GM21786 (cell line): ENCODE results near the gene KCNH8.

Source experiments
- ATAC-seq: cut with Tn5 transposase; IDR thresholded peaks from one replicate; pipeline ENCODE4 v1.9.1; 2021; ENCODE audit not compliant: unreplicated experiment

KCNH8 gene

GRCh38 chr3:19348941-19349564 lies 200.7 kb downstream of the KCNH8 start:
- ATAC-seq = peak; percentile 73

- ATAC-seq = no peak
These were observed 209.6 kb downstream of the KCNH8 start for GRCh38 chr3:19357947-19358346.

GRCh38 chr3:19363071-19363470 lies 214.8 kb downstream of the KCNH8 start:
- ATAC-seq = no peak

GRCh38 chr3:19364148-19364547 lies 215.8 kb downstream of the KCNH8 start:
- ATAC-seq = no peak

GRCh38 chr3:19365471-19365870 lies 217.2 kb downstream of the KCNH8 start:
- no peak for ATAC-seq

- no peak for ATAC-seq
These were observed 236.6 kb downstream of the KCNH8 start for GRCh38 chr3:19384868-19385267.

GRCh38 chr3:19392150-19392549 lies 243.8 kb downstream of the KCNH8 start:
- no peak for ATAC-seq

GRCh38 chr3:19394946-19395345 lies 246.6 kb downstream of the KCNH8 start:
- no peak for ATAC-seq

GRCh38 chr3:19396726-19397125 lies 248.4 kb downstream of the KCNH8 start:
- no peak for ATAC-seq

GRCh38 chr3:19399356-19399755 lies 251.0 kb downstream of the KCNH8 start:
- no peak for ATAC-seq

- ATAC-seq = no peak
These were observed 251.5 kb downstream of the KCNH8 start for GRCh38 chr3:19399836-19400235.

- no peak for ATAC-seq
These were observed 271.8 kb downstream of the KCNH8 start for GRCh38 chr3:19420159-19420558.

GRCh38 chr3:19425825-19426224 lies 277.5 kb downstream of the KCNH8 start:
- ATAC-seq = no peak

GRCh38 chr3:19427422-19428149 lies 279.3 kb downstream of the KCNH8 start:
- no peak for ATAC-seq

- ATAC-seq = no peak
These were observed 280.4 kb downstream of the KCNH8 start for GRCh38 chr3:19428729-19429128.

- no peak for ATAC-seq
These were observed 284.4 kb downstream of the KCNH8 start for GRCh38 chr3:19432669-19433068.

GRCh38 chr3:19436746-19437145 lies 288.4 kb downstream of the KCNH8 start:
- ATAC-seq = no peak

GRCh38 chr3:19439944-19440343 lies 291.6 kb downstream of the KCNH8 start:
- no peak for ATAC-seq

- ATAC-seq = no peak
These were observed 297.8 kb downstream of the KCNH8 start for GRCh38 chr3:19446138-19446537.

GRCh38 chr3:19446687-19447086 lies 298.4 kb downstream of the KCNH8 start:
- ATAC-seq = peak; percentile 59

- no peak for ATAC-seq
These were observed 307.2 kb downstream of the KCNH8 start for GRCh38 chr3:19455546-19455945.

GRCh38 chr3:19456738-19457137 lies 308.4 kb downstream of the KCNH8 start:
- ATAC-seq = no peak

- no peak for ATAC-seq
These were observed 309.1 kb downstream of the KCNH8 start for GRCh38 chr3:19457449-19457848.
